ENCODE measurements around the gene DNAJC22. TPM values are rescaled to one million over a fixed set of nuclear protein-coding genes. Genes with fewer than 3 reads are reported as not detected.

Gene DNAJC22
- total RNA-seq, 1 experiment from 2014 or later: 0.24 TPM

- no peak for TF ChIP-seq PRRX2 (CRISPR knock-in tag; IDR thresholded peaks at IDR 0.05)
- no peak for TF ChIP-seq USF2 (CRISPR knock-in tag; IDR thresholded peaks at IDR 0.05)
- no peak for TF ChIP-seq TP53 (CRISPR knock-in tag; IDR thresholded peaks at IDR 0.05)
- TF ChIP-seq NFE2L1 (CRISPR knock-in tag; IDR thresholded peaks at IDR 0.05): no peak
- TF ChIP-seq, protein P1, sequence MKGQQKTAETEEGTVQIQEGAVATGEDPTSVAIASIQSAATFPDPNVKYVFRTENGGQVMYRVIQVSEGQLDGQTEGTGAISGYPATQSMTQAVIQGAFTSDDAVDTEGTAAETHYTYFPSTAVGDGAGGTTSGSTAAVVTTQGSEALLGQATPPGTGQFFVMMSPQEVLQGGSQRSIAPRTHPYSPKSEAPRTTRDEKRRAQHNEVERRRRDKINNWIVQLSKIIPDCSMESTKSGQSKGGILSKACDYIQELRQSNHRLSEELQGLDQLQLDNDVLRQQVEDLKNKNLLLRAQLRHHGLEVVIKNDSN (CRISPR knock-in tag; IDR thresholded peaks at IDR 0.05): no peak
- no peak for TF ChIP-seq RELA (CRISPR knock-in tag; IDR thresholded peaks at IDR 0.05; ENCODE audit: borderline replicate concordance)
- TF ChIP-seq SMAD3 (CRISPR knock-in tag; IDR thresholded peaks at IDR 0.05; ENCODE audit: borderline replicate concordance): no peak
- no peak for TF ChIP-seq SOX15 (CRISPR knock-in tag; IDR thresholded peaks at IDR 0.05)
- TF ChIP-seq, protein P2, sequence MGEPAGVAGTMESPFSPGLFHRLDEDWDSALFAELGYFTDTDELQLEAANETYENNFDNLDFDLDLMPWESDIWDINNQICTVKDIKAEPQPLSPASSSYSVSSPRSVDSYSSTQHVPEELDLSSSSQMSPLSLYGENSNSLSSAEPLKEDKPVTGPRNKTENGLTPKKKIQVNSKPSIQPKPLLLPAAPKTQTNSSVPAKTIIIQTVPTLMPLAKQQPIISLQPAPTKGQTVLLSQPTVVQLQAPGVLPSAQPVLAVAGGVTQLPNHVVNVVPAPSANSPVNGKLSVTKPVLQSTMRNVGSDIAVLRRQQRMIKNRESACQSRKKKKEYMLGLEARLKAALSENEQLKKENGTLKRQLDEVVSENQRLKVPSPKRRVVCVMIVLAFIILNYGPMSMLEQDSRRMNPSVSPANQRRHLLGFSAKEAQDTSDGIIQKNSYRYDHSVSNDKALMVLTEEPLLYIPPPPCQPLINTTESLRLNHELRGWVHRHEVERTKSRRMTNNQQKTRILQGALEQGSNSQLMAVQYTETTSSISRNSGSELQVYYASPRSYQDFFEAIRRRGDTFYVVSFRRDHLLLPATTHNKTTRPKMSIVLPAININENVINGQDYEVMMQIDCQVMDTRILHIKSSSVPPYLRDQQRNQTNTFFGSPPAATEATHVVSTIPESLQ (CRISPR knock-in tag; IDR thresholded peaks at IDR 0.05): no peak
- no peaks in the 10 kb centered on the region for H3K9me3 Mint-ChIP-seq
- CTCF ChIA-PET: interaction anchor here (0.8 to 2.9 kb wide), 8 partner anchors 10 to 228 kb away, joined by 3 to 21 read pairs (median 4); partner anchors contain the start of gene PRPH
- POLR2A ChIA-PET: no interaction called here
- DNase-seq (ENCODE audit: low spot score): no peak
- ATAC-seq: no peak
- H3K27me3 Mint-ChIP-seq (ENCODE audit: low read depth): peaks cover 42% of the 10 kb centered on the region
- H3K4me3 Mint-ChIP-seq: no peak overlapping the region
- H3K4me1 Mint-ChIP-seq: peaks cover 5% of the 10 kb centered on the region
- no peak overlapping the region for H3K27ac Mint-ChIP-seq
- H3K36me3 Mint-ChIP-seq: no peaks in the 10 kb centered on the region
Observed at GRCh38 chr12:49352351-49352750, 5.7 kb downstream of the DNAJC22 start.

DNA sequence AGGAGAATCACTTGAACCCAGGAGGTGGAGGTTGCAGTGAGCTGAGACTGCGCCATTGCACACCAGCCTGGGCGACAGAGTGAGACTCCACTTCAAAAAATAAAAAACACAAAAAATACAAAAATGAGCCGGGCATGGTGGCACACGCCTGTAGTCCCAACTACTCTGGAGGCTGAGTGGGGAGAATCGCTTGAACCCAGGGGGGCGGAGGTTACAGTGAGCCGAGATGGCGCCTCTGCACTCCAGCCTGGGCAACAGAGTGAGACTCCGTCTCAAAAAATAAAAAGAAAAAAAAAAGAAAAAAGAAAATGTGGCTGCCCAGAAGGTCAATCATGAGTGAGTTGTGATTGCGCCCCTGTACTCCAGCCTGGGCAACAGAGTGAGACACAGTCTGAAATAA lies 9.2 kb downstream of the DNAJC22 start:
- peaks cover 7% of the 10 kb centered on the region; the same call in 1 of the 2 replicates for H3K27me3 Mint-ChIP-seq (ENCODE audit: low read depth)
- H3K27ac Mint-ChIP-seq: no peak overlapping the region
- POLR2A ChIA-PET: no interaction called here

GRCh38 chr12:49357103-49357678 lies 10.5 kb downstream of the DNAJC22 start:
- ATAC-seq: no peak

More for the DNA sequence above, 9.2 kb downstream of the DNAJC22 start:
- Mint-ChIP-seq H3K9me3 (no peaks in the 10 kb centered on the region), H3K4me3 (no peak overlapping the region), H3K4me1 (no peaks in the 10 kb centered on the region), H3K36me3 (no peaks in the 10 kb centered on the region)
- CTCF ChIA-PET: interaction anchor here (1.4 to 6.8 kb wide), 7 partner anchors 8 to 171 kb away, joined by 3 to 141 read pairs (median 25); partner anchors contain the start of genes C1QL4 and DNAJC22
- TF ChIP-seq, protein P3, sequence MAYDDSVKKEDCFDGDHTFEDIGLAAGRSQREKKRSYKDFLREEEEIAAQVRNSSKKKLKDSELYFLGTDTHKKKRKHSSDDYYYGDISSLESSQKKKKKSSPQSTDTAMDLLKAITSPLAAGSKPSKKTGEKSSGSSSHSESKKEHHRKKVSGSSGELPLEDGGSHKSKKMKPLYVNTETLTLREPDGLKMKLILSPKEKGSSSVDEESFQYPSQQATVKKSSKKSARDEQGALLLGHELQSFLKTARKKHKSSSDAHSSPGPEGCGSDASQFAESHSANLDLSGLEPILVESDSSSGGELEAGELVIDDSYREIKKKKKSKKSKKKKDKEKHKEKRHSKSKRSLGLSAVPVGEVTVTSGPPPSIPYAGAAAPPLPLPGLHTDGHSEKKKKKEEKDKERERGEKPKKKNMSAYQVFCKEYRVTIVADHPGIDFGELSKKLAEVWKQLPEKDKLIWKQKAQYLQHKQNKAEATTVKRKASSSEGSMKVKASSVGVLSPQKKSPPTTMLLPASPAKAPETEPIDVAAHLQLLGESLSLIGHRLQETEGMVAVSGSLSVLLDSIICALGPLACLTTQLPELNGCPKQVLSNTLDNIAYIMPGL (CRISPR knock-in tag; IDR thresholded peaks at IDR 0.05): no peak
- 0 out of 2 replicates have a peak, but pooled peaks have one; percentile 45 for TF ChIP-seq GTF2I (CRISPR knock-in tag; conservative IDR thresholded peaks at IDR 0.05)
- no peak for ATAC-seq
- DNase-seq (ENCODE audit: low spot score): no peak

More at GRCh38 chr12:49357103-49357678, 10.5 kb downstream of the DNAJC22 start:
- H3K27ac Mint-ChIP-seq: no peak overlapping the region
- no peak for DNase-seq (ENCODE audit: low spot score)
- ChIA-PET POLR2A (interaction anchor here (0.7 kb wide), 1 partner anchor 175 kb away, joined by 4 read pairs; no protein-coding TSS in a partner anchor), CTCF (interaction anchor here (0.6 to 6.8 kb wide), 29 partner anchors 10 to 384 kb away, joined by 3 to 141 read pairs (median 4); partner anchors contain the start of genes C1QL4, DNAJC22, PRPH and SPATS2)
- H3K9me3 Mint-ChIP-seq: no peaks in the 10 kb centered on the region
- H3K4me1 Mint-ChIP-seq: no peaks in the 10 kb centered on the region
- no peaks in the 10 kb centered on the region for H3K36me3 Mint-ChIP-seq
- no peak overlapping the region for H3K4me3 Mint-ChIP-seq
- H3K27me3 Mint-ChIP-seq (ENCODE audit: low read depth): peaks cover 3% of the 10 kb centered on the region; the same call in 1 of the 2 replicates
- no peak for TF ChIP-seq SMAD4 (CRISPR knock-in tag; IDR thresholded peaks at IDR 0.05)
- TF ChIP-seq, protein P4, sequence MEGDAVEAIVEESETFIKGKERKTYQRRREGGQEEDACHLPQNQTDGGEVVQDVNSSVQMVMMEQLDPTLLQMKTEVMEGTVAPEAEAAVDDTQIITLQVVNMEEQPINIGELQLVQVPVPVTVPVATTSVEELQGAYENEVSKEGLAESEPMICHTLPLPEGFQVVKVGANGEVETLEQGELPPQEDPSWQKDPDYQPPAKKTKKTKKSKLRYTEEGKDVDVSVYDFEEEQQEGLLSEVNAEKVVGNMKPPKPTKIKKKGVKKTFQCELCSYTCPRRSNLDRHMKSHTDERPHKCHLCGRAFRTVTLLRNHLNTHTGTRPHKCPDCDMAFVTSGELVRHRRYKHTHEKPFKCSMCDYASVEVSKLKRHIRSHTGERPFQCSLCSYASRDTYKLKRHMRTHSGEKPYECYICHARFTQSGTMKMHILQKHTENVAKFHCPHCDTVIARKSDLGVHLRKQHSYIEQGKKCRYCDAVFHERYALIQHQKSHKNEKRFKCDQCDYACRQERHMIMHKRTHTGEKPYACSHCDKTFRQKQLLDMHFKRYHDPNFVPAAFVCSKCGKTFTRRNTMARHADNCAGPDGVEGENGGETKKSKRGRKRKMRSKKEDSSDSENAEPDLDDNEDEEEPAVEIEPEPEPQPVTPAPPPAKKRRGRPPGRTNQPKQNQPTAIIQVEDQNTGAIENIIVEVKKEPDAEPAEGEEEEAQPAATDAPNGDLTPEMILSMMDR (IDR thresholded peaks at IDR 0.05): peak; percentile 37; the same call in 1 of the 2 replicates

Measured in WTC11 (cell line).